GM18868 (cell line): ENCODE data around the gene MED17.

Experiments
- ATAC-seq: cut with Tn5 transposase; IDR thresholded peaks from one replicate; pipeline ENCODE4 v1.9.1; 2021; ENCODE audit warnings: mild to moderate bottlenecking, moderate library complexity; ENCODE audit not compliant: unreplicated experiment

Gene MED17

GRCh38 chr11:93846411-93846810, 62.3 kb downstream of the MED17 start:
- ATAC-seq, result no peak

GRCh38 chr11:93849201-93849600, 65.1 kb downstream of the MED17 start:
- ATAC-seq, result no peak

DNA sequence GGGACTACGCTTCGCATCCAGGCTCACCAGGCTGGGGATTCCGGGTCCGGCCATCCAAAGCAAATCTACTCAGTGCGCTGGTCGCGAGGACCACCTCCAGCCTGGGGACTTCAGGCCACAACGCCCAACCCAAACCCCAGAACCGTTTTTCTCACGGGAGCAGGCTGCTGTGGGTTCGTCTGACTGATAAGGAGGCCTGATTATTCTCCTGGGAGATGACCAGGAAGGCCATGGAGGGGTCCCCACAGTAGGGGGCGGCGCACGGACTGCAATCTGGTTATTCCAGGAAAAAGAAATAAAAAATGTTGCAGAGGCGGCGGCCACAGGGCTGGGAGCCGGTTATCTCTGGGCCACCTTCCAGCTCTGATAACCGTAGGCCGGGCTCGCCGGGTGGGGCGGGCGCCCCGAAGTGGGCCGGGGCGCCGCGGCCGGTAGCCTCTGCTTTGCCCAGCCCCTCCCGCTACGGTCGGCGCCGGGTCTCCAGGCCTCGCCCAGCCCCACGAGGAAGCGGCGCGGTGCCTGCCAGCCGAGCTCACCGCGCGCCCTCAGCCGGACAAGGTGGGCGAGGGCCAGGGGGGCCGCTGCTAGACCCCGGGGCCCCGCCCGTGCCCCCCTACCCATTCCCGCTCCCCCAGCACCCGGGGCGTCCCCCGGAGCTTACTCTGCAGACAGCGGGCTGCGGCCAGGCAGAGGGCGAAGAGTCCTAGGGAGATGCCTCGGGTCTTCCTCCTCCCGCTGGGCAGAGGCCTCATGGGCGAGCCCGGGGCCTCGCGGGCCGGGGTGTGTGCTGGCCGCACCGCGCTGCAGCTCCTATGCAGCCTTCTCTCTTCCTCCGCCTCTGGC, 65.9 kb downstream of the MED17 start:
- ATAC-seq, result no peak

- ATAC-seq, result no peak
These were observed 66.5 kb downstream of the MED17 start, which contains the start of gene VSTM5 for GRCh38 chr11:93850594-93851018. TSS of gene VSTM5 (minus strand) at chr11:93850618. CDS start at chr11:93850502, 116 bp downstream.

DNA sequence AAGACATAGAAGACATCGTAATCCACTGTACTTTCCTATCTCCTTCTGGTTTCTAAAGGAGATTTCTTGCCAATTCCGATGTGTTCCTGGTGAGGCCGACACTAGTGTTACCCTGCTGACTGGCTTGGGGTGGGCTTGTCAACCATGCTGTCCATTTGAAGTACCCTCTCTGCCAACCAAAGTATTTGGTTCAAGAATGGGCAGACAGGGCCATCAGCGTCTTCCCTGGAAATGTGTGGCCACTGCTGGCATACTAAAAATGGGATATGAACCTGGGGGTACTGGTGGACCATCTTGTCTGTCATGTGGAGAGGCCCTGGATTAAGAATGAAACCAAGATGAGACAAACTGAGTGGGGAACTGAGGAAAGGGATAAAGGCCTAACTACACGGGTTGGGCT, 68.2 kb downstream of the MED17 start:
- ATAC-seq, result no peak

- no peak for ATAC-seq
These were observed 73.5 kb downstream of the MED17 start for GRCh38 chr11:93857413-93858120.

- no peak for ATAC-seq
These were observed 74.2 kb downstream of the MED17 start for GRCh38 chr11:93858121-93858775.

DNA sequence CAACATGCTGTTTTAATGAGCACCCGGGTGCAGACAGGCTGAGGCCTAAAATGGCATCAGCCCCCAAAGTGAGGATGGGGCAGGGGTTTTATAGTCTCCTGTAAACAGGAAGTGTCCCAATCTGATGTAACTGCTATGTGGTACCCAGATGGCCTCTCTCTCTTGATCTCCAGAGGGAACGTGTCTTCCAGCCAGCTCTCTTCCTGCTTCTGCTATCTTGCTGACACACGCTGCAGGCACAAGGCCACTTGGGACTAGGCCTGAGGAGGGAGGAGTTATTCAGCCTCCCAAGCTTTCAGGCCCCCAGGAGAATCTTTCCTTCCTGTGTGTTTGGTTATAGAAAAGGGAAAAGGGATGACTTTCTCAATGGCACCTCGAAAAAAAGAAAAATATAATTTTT, 77.7 kb downstream of the MED17 start:
- ATAC-seq, result no peak
